ENCODE data around the gene AMIGO2. TPM values are rescaled to one million over a fixed set of nuclear protein-coding genes. Genes with fewer than 3 reads are reported as not detected.
"Not testable (repeated sequence)": the region's sequence is repeated elsewhere in the genome, so short reads cannot be mapped to it uniquely, and the experiment has no call there.

AMIGO2 gene
- polyA plus RNA-seq (ENCODE audit: insufficient read length): 1.5 TPM

GRCh38 chr12:47079468-47079980, at the start of gene AMIGO2, which contains the start of gene PCED1B:
AMIGO2 (minus strand) TSS chr12:47079959; CDS start chr12:47079002, 957 bp downstream.
PCED1B (plus strand) TSS chr12:47079621; CDS start chr12:47235064, 155,443 bp downstream.
- DNase-seq: peak; percentile 34

GRCh38 chr12:47126246-47126645, 46.5 kb upstream of the AMIGO2 start:
- no peak for DNase-seq

- no peak for DNase-seq
These were observed 44.7 kb upstream of the AMIGO2 start for GRCh38 chr12:47124451-47124850.

- DNase-seq: no peak
These were observed 44.0 kb upstream of the AMIGO2 start for GRCh38 chr12:47123730-47124129.

GRCh38 chr12:47122602-47123001, 42.8 kb upstream of the AMIGO2 start:
- no peak for DNase-seq

- DNase-seq: no peak
These were observed 41.4 kb upstream of the AMIGO2 start for GRCh38 chr12:47121146-47121545.

GRCh38 chr12:47120736-47121135, 41.0 kb upstream of the AMIGO2 start:
- DNase-seq: no peak

GRCh38 chr12:47117305-47117704, 37.5 kb upstream of the AMIGO2 start:
- DNase-seq: not testable (repeated sequence)

- no peak for DNase-seq
These were observed 34.7 kb upstream of the AMIGO2 start for GRCh38 chr12:47114481-47114892.

GRCh38 chr12:47112679-47113078, 32.9 kb upstream of the AMIGO2 start:
- no peak for DNase-seq

GRCh38 chr12:47111854-47112253, 32.1 kb upstream of the AMIGO2 start:
- DNase-seq: no peak

- DNase-seq: no peak
These were observed 31.6 kb upstream of the AMIGO2 start for GRCh38 chr12:47111392-47111778.

- no peak for DNase-seq
These were observed 31.1 kb upstream of the AMIGO2 start for GRCh38 chr12:47110718-47111391.

GRCh38 chr12:47110011-47110541, 30.3 kb upstream of the AMIGO2 start:
- DNase-seq: no peak

- DNase-seq: no peak
These were observed 28.2 kb upstream of the AMIGO2 start for GRCh38 chr12:47107926-47108325.

- DNase-seq: no peak
These were observed 27.7 kb upstream of the AMIGO2 start for GRCh38 chr12:47107446-47107845.

- no peak for DNase-seq
These were observed 26.3 kb upstream of the AMIGO2 start for GRCh38 chr12:47105914-47106674.

- no peak for DNase-seq
These were observed 23.3 kb upstream of the AMIGO2 start for GRCh38 chr12:47102845-47103651.

- DNase-seq: no peak
These were observed 22.6 kb upstream of the AMIGO2 start for GRCh38 chr12:47102406-47102805.

- DNase-seq: no peak
These were observed 20.4 kb upstream of the AMIGO2 start for GRCh38 chr12:47100160-47100559.

- DNase-seq: no peak
These were observed 19.9 kb upstream of the AMIGO2 start for GRCh38 chr12:47099610-47100009.

GRCh38 chr12:47098099-47098498, 18.3 kb upstream of the AMIGO2 start:
- no peak for DNase-seq
